Hematopoietic multipotent progenitor cell treated with erythropoietin and hydrocortisone succinate and interleukin-3 and kit ligand, for 17 days (in vitro differentiated cells): ENCODE results near the gene KCNMA1.
"Not testable (repeated sequence)": the region's sequence is repeated elsewhere in the genome, so short reads cannot be mapped to it uniquely, and the experiment has no call there.

Source experiments
- DNase-seq: peaks from one replicate; pipeline ENCODE4 v3.0.0-alpha.2; 2015; ENCODE audit warnings: low spot score

The KCNMA1 gene

DNA sequence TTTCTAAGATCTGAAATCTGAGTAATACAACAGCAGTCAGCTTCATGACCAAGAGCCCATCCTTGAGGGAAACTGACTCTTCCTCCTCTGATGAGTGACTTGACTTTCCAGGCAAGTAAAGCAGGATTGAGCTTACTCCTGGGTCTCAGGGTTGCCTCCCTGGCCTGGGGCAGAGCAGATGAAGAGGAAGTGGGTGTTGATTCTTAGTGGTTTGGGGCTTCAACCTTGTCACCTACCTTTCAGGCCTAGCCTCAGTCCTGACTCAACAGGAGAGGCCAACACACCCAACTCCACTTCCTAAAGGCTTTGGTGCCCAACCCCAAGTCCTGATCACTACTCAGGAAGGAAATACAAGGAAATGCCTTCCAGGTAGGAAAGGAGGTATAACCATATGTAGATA is 54.1 kb downstream of the KCNMA1 start:
- no peak for DNase-seq

DNA sequence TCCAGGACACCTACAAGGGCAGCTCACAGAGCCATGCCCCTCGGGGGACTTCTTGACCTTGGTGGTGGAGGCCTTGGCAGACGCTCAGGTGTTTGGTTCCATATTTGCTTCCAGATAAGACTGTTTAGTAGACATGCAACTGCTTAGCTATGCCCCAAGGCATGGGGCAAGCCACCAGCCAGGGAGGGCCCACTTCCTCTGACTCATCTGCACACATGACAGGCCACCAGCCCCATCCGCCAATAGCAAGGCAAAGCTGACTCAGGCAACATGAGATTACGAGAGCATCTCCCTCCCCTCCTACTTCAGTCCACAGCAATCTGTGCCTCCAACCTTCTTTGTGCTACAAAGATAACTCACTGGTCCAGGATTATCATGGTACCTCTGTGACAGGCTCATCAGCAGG is 54.9 kb downstream of the KCNMA1 start:
- DNase-seq, result no peak

DNA sequence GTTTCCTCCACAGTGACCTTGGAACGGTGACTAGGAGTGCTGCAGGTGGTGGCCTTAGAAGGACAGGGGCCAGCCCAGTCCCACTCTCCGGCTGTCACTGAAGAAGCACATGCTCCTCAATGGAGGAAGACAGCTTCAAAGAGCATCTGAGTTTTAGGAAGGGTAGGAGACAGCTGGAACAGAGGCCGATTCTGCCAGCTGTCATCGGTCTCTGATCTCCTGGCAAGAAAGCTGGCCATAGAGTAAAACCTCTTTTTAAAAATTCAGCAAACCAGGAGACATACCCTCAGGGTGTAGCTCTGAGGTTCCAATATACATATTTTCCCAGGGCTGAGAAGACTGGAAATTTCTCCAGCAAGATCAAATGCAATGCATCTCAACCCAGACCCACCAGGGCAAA is 55.9 kb downstream of the KCNMA1 start:
- DNase-seq, result no peak

DNA sequence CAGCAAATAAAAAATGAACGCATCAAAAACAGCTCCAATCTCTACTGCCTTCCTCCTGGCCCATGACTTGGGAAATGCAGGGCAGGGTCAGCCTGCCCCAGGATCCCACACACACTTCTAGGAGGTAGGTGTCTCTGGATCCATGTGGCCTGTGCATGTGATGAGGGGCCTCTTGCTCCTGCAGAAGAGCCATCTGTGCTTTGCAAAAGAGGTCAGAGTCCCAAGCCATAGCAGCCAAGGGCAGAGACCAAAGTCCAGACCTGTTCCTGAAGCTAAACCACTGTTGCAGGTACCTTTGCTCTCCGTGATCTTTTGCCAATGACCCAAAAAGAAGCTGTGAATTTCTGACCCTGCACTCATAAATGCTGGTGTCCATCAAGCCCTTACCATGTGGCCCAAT is 57.1 kb downstream of the KCNMA1 start:
- no peak for DNase-seq

DNA sequence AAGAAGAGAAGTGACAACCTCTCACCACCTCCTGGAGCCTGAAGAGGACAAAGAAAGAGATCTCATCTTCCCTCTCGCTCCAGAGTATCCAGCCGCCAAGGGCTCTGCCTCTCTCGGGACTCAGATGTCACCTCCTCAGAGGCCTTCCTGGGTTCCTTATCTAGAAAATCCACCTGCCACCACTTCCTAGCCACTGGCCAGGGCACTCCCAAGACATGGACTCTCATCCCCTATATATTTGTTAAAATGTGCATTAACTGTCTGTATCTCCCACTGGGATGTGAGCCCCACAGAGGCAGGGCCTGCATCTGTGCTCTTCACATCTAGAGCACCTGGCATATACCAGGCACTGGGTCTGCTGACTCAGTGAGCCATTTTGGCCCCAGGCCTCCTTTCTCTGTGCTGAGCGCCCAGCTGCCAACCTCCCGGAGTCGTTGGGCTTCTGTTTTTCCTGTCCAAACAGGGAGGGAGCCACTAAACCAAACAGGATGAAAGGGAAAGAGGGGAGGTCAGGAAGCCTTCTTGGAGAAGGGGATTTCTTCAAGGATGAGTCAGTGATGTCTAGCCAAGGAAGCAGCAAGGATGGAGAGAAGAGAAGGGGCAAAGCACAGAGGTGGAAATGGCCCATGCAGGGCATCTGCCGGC is 58.9 kb downstream of the KCNMA1 start:
- DNase-seq, result no peak

DNA sequence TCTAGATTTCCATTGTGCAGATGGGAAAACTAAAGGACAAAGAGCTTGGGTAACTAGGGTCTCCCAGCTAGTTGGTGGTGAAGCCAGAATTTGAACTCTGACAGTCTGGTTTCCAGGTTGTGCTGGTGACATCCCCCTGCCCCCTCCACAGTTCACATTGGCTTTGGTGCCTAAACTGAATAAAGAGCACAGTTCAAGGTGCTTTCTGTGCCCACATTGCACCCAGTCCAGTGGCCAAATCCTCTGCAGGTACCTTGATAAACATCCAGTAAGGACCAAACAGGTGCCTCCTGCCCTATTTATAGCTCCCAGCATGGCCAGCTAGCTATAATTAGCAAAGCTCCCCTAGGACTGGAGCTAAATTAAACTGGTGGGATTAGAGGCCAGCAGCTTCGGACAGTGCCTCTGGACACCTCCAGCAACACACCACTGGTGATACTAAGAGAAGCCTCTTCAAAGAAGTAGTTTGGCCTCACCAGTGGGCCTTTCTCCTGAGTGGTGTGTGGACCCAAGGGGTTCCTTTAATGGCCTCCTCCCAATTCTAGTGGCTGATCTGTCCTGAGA is 59.9 kb downstream of the KCNMA1 start:
- no peak for DNase-seq

DNA sequence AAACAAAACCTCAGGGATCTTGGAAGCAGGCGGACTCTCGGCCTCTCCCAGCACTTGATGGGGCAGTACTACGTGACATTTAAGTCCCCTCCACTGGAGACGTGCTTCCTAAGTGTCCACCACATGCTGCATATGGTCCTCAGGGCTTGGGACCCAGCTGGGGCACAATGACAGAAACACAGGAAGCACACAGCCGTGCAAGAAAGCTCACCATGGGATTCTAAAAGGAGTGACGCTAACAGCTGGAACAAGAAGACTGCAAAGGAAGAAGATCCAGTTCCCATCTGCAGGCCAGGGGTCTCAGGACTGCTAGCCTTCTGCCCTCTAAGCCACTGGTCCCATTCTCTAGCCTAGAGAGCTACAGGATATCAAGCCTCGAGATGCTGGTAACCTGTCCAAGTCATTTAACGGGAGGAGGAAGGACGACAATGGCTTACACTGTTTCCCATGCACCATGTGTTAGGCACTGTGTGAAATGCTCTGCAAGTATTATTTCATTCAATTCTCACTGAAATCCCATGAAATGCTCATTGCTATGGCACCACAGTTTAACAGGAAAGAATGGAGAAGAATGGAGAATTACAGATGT is 61.1 kb downstream of the KCNMA1 start:
- no peak for DNase-seq

DNA sequence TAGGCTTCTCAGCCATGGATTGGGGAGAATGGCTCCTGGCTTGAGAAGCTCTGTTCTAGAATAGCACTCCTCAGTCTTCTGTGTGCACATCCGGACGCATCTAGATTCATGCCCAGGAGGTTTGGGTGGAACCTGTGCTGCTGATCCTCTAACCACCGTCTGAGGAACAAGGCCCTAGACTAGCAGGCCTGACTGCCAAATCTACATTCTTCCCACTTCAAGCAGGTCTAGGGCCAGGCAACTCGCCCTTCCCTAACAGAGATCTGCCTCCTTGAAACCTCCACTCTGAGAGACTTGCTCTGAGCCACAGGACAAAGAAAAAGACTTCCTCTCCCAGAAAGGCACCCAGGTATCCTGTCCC is 61.6 kb downstream of the KCNMA1 start:
- no peak for DNase-seq

DNA sequence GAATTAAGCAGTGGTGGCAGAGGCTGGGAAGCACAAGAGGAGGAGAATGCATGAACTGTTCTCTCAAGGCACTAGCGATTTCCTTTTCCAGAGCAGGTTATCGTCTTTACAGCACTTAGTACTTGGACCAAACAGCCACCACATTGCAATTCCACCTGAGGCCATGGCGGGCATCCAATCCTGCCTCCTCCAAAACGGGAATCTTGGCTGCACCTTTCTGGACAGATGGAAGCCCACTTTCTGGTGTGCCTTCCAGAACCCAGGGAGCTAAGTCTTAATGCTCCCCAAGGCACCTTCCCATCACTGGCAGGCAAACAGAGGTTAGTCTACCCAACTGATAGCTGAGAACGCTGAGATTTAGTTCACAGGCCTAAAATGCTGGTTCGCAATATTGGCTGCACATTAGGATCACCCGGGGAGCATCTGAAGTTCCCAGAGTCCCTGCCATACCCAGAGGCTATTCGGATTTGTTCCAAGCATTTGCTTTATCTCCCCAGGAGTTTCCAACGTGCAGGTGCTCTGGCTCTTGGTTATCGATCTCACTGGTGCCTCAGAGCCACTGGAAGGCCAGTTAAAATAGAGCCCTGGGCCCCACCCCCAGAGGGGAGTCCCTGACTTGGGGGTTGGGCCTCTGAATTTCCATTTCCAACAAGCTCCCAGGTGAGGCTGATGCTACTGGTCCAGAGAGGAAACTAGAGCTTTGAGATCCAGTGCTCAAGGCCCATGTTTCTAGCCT is 62.2 kb downstream of the KCNMA1 start:
- DNase-seq, result no peak

DNA sequence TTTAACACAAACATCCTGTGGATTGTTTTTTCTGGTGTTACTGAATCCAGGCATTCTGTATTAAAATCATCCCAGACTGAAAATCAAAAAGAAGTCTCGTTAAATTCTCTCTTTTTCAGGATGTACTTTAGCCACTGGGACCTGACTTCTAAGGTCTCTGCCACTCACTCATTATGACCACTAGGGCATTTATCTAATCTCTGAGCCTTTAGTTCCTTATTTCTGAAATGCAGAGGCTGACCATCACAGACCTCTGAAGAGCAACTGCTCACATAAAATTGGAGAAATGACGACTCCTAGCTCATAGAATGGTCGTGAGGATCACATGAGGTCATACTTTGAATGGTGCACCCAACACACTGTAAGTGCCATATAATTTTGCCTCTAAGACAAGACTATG is 63.2 kb downstream of the KCNMA1 start:
- DNase-seq, result no peak

DNA sequence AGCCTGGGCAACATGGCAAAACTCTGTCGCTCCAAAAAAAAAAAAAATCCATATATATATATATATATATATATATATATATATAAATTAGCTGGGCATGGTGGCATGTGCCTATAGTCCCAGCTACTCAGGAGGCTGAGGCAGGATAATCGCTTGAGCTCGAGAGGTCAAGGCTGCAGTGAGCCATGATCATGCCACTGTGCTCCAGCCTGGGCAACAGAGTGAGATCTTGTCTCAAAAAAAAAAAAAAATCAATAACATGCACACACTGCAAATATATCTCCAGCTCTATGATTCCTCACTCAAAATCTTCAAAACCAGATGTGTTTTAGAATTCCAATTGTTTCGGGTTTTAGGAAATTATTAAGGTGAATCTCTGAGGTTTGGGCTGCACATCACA is 65.1 kb downstream of the KCNMA1 start:
- not testable (repeated sequence) for DNase-seq

DNA sequence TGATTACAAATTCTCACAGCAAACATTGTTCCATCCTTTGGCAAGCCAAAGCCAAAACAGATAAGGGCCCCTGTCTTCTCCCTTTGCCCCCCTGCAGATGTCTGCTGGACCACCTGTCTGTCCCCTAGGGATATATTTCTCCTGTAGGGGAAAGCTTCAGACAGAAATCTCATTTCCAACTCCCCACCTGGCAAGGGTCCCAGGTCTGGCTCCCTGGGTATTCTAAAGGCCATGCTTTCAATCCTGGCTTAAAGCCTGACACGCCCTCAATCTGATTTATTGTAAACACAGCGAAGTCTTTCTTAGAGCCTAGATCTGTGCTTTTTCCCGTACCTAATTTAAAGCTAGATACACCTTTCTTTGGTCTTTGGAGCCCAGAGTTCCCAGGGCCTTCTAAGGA is 66.1 kb downstream of the KCNMA1 start:
- DNase-seq, result no peak

DNA sequence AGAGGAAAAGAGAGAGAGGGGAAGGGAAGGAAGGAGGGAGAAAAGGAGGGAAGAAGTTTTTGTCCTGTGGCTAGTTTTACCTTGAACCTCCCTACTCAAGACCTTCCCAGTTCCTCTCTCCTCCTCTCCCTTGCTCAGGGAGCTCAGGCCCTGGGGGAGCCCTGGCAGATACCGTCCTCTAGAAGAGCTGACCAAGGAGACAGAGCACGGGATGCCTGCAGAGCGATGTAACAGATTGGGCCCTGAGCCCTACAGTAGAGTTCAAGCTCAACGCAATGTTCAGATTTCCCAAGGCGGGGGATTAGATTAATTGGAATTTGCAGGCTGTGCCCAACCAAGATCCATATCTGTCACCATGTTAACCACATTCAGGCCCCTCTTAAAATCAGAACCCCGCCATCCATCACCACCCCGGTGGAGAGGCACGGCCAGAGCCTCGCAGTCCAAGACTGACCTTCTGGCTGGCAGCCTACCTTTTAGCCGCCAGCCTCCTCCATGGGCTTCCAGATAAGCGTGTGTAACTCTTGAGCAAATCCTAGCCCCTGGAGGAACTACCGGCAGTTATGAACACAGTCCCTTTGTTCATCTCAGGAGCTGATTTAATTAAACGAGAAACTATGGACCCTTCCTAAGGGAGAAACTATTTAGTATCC is 70.6 kb downstream of the KCNMA1 start:
- no peak for DNase-seq

DNA sequence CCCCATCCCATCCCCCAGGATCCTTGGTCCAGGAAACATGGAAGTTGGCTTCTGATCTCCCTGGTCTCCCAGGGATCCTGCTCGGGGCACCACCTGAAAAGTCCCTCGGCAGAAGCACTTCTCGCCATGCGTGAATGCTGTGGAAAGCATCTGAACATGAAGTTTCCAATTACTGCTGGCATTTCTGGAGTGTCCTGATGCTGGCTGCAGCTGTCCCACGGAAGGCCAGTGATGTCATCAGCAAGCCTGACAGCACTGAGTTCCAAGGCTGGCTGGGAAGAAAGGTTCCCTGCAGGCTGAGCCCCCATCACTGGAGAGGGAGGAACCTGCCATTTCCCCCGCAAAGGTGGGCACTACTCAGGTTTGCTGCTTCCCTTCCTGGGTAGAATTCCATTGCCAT is 71.4 kb downstream of the KCNMA1 start:
- no peak for DNase-seq

DNA sequence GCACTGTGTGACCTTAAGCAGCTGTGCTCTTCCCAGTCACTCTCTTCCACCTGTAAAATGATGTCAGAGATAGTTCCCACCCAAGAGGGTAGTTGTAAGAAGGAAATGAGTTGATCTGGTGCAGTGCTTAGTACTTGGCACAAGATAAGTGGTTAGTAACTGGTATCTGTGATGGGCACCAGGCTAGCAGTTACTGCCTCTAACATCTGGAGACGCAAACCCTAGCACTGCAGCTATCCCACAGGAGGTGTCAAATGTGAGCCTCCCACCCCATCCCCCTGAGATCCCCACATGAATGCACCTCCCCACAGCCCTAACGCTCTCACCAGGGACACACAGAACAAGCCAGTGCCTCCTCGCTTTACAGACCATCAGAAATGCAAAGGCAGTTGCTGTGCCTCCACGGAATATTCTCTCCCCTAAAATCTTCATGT is 72.0 kb downstream of the KCNMA1 start:
- no peak for DNase-seq

DNA sequence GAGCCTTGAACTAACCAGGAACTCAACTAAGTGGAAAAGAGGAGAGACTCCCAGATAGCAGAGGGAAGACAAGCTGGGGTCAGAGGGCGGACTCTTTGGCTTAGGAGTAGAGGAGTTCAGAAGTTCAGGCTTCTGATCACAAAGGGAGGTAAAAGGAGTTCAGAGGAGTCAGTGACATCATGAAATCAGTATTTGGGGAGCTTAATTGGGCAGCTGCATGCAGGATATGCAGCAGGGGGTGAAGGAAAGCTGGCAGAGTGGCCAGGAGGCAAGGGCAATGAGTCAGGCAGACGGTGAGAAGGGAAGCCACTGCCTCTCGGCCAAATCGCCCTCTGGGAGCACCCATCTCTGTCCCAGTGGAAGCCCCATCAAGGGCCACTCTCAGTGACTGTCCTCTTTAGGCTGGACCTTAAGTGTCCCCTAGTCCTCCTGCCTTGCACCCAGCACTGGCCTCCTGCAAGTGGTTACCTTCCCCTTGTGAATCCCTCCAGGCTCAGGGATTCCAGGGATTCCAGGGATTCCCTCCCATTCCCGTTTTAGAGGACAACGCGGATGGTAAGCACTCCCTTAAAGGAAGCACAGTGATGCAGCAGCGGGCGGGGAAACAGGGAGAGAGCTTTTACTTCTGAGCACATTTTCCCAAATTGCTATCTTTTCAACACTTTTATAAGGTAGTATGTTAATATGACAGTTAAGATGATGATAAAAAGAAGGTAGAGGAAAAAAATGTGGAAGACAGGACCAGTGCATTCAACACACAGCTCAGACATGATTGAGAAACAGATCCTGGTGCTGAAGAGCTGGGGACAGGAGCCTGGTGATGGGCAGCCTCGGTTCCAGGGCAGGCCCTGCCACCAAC is 72.6 kb downstream of the KCNMA1 start:
- no peak for DNase-seq

DNA sequence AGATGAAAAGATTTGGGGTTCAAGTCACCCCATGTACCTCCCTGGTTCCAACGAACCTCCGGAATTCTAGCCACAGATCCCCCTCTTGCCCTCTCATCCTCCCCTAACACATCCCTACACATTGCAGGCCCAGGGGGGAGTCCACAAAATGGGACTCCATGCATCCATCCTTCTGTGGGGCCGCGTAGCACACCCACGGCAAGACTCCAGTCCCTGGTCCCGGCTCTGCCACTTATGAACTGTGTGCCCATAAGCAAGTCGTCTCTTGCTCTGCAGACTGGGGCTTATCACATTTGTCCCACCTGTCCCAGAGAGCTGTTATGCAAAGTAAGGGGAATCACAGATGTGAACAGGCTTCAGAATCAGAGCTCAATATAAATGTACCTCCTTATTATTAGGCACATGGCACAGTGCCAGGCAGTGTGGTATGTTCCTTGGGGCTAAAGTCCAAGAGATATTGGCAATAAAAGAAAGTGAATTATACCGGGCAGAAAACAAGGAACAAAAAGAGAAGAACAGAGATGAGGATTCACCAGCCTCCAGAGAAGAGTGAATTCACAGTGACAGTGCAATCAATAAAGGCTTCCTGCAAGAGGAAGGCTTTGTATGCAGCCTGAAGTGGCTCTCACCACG is 73.9 kb downstream of the KCNMA1 start:
- no peak for DNase-seq

DNA sequence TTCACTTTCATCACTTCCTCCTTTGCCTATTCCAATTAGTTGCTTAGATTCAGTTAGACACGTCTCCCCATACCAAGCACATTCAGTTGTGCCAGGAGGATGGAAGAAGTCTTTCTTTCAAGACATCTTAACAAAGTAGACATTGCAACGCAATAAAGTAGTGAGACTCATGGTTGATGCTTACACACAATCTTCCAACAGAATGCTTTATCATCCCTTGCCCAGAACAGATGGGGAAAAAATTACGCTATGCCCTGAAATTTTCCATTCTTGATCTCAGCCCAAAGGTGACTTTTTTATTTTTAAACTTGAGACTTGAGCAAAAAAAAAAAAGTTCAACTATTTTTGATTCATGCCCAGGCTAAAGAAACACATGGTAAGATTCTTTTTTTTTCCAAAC is 74.9 kb downstream of the KCNMA1 start:
- no peak for DNase-seq

DNA sequence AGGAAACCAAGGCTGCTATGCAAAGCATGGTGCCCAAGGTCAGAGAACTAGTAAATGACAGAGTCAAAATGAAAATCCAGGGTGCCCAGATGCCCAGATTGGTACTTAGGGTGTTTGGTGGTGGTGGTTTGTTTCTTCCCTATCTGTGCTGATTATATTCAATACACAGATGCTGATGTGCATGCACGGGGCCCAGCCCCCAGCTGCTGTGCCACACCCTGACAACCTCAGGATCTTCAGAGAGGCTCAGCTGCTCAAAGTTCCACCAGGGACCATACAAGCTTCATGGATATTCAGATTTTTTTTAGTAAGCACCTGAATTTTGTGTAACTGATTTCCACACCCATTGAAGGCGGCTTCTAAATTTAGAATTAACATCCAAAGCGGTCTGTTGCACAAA is 75.6 kb downstream of the KCNMA1 start:
- no peak for DNase-seq

DNA sequence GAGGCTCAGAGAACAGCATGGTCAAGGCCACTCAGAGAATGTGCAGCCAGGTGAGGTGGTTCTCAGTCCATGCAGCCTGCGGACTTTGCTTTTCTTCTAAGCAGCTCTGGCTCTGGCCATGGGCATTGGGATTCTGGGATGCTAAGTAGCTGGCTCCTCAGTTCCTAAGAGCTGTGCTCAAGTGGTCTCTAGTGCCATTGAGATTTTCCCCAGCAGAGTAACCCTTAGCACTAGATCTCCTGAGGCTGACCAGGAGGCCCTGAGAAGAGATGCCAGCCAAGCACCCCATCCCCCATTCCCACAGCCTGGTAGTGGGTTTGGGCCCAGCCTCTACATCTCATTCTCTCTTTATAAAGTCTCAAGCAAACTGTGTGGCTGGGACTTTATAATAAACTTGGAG is 77.1 kb downstream of the KCNMA1 start:
- no peak for DNase-seq

DNA sequence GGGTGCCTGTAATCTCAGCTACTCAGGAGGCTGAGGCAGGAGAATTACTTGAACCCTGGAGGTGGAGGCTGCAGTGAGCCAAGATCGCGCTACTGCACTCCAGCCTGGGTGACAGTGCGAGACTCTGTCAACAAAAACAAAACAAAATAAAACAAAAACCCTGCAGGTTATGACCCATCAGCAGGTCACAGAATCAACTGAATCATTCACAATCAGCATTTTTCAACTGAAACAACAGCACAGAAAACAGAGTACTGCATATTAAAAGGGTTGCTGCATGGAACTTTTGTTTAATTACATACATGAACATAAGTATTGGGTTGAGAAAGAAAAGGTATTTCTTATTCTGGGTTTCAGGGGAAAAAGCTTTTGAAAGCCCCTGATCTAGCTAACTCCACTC is 77.6 kb downstream of the KCNMA1 start:
- no peak for DNase-seq
